ENCODE results near the gene GALNT14. TPM values are rescaled to one million over a fixed set of nuclear protein-coding genes. Genes with fewer than 3 reads are reported as not detected.
"Not testable (repeated sequence)": the region's sequence is repeated elsewhere in the genome, so short reads cannot be mapped to it uniquely, and the experiment has no call there.

The GALNT14 gene, protein sequence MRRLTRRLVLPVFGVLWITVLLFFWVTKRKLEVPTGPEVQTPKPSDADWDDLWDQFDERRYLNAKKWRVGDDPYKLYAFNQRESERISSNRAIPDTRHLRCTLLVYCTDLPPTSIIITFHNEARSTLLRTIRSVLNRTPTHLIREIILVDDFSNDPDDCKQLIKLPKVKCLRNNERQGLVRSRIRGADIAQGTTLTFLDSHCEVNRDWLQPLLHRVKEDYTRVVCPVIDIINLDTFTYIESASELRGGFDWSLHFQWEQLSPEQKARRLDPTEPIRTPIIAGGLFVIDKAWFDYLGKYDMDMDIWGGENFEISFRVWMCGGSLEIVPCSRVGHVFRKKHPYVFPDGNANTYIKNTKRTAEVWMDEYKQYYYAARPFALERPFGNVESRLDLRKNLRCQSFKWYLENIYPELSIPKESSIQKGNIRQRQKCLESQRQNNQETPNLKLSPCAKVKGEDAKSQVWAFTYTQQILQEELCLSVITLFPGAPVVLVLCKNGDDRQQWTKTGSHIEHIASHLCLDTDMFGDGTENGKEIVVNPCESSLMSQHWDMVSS
- 0.14 TPM for total RNA-seq
- long read RNA-seq = 0 reads

DNA sequence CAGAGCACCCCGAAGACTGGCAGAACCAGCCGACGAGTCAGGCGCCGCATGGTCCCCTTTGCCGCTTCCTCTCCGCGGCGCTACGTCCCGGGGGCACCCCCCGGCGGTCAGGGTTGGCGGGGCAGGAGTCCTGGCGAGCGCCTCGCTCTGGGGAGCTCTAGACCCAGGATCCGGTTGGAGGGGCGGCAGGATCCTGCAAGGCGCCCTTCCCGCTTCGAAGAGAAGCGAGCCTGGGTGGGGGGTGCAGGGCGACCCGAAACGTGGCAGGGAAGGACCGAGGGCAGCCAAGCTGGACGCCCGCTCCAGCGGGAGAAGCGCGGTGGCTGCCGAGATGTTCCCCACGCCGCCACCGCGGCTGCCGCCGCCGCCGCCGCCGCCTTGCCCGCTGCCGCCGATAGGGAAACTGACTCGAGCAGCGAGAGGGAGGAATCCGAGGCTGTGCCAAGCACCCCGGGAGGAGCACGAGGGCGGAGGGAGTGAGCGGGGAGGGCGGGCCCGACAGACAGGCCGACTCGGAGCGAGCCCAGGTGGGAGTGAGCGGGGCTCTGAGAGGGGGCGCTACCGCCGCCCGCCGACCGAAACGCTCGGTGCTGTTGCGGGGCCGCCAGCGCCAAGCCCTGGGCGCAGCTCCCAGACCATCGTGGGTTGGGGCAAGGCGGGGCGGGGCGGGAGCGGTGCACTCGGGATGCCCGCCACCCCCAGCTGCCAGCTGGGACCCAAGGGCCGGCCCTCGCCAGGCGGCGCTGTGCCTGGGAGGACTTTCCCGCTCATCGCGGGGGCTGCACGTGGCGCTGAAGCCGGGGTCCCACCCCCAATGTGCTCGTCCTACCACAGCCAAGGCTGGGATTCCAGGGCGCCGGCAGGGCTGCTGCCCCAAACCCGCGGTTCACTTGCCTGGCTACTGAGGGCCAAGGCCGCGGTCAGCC, at the start of gene GALNT14:
Gene GALNT14, minus strand, starts transcription at position 404 of the 926 bp plus-strand sequence. Its CDS starts 354 bp downstream, at position 50.
- intact Hi-C loops (cut with micrococcal nuclease) = no loop called here
- H3K27me3 ChIP-seq (ENCODE audit: low read depth) = peaks cover 77% of the 10 kb centered on the region
- no peaks in the 10 kb centered on the region for H3K36me3 ChIP-seq
- DNase-seq = peak; percentile 44
- peak within 1 kb of the TSS; percentile 72 for H3K4me3 ChIP-seq
- H3K9me3 ChIP-seq (replicated peaks) = no peaks in the 10 kb centered on the region
- peaks cover 22% of the 10 kb centered on the region for H3K4me1 ChIP-seq
- TF ChIP-seq, protein P1, sequence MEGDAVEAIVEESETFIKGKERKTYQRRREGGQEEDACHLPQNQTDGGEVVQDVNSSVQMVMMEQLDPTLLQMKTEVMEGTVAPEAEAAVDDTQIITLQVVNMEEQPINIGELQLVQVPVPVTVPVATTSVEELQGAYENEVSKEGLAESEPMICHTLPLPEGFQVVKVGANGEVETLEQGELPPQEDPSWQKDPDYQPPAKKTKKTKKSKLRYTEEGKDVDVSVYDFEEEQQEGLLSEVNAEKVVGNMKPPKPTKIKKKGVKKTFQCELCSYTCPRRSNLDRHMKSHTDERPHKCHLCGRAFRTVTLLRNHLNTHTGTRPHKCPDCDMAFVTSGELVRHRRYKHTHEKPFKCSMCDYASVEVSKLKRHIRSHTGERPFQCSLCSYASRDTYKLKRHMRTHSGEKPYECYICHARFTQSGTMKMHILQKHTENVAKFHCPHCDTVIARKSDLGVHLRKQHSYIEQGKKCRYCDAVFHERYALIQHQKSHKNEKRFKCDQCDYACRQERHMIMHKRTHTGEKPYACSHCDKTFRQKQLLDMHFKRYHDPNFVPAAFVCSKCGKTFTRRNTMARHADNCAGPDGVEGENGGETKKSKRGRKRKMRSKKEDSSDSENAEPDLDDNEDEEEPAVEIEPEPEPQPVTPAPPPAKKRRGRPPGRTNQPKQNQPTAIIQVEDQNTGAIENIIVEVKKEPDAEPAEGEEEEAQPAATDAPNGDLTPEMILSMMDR (IDR thresholded peaks at IDR 0.05; ENCODE audit: borderline replicate concordance) = peak; percentile 59
- no peak within 1 kb of the TSS for H3K27ac ChIP-seq (replicated peaks)

DNA sequence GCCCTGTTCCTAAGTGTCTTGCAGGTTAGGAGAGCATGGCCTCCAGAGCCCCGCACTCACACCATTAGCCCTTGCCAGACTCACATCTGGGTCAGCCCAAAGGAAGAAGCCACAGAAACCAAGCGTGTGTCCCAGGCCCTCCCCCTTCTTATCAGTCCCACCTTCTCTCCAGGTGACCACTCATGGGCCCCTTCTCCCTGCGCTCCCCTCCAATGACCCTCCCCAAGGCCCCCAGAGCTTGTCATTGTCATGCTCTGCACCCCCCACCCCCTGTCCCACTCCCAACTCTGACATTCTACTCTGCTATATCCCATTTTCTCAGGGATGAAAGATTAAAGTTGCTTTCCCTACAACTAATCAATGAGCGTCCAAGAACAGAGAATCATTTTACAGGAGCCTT, 48.9 kb upstream of the GALNT14 start:
- intact Hi-C loops (cut with micrococcal nuclease) = no loop called here

DNA sequence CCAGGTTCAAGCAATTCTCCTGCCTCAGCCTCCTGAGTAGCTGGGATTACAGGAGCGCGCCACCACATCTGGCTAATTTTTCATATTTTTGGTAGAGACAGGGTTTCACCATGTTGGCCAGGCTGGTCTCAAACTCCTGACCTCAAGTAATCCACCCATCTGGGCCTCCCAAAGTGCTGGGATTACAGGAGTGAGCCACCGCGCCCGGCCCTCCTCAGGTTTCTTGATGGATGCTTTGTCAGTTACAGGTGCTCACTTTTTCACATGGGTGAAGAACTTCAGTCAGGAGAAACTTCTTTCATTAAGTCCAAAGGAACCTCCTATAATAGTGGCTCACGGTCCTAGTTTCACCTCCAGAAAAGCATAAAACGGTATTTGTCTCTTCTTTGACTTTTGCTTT, 45.7 kb upstream of the GALNT14 start:
- H3K9me3 ChIP-seq (replicated peaks); H3K4me3 ChIP-seq; DNase-seq; H3K4me1 ChIP-seq; H3K27ac ChIP-seq (replicated peaks); intact Hi-C loops (cut with micrococcal nuclease); H3K36me3 ChIP-seq; H3K27me3 ChIP-seq (ENCODE audit: low read depth): not testable (repeated sequence)

More for the DNA sequence above, 48.9 kb upstream of the GALNT14 start:
- no peak overlapping the region for H3K4me3 ChIP-seq
- no peaks in the 10 kb centered on the region for H3K9me3 ChIP-seq (replicated peaks)
- no peak overlapping the region for H3K27ac ChIP-seq (replicated peaks)
- no peak for DNase-seq
- no peaks in the 10 kb centered on the region for H3K27me3 ChIP-seq (ENCODE audit: low read depth)
- H3K4me1 ChIP-seq = no peaks in the 10 kb centered on the region
- no peaks in the 10 kb centered on the region for H3K36me3 ChIP-seq
- TF ChIP-seq, protein P1 (IDR thresholded peaks at IDR 0.05; ENCODE audit: borderline replicate concordance) = no peak

DNA sequence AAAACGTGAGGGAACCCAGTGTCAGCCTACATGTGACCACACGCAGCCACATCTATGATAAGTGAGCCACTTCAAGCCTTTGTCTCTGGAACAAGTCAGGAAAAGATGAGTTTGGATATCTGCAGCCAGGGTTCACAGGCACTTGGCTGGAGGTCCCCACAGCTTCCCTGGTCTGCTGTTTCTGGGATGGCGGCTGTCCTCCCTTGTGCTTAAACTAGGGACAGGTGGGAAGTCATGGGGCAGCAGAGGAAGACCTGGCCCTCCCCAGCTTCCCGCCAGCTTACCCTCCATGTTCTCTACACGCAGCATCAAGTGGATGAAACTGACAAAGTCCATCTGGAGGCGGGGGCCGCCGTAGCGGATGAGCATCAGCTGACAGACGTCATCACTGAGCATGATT, 38.5 kb upstream of the GALNT14 start:
- H3K4me3 ChIP-seq = no peak overlapping the region
- no peaks in the 10 kb centered on the region for H3K27me3 ChIP-seq (ENCODE audit: low read depth)
- no peak overlapping the region for H3K27ac ChIP-seq (replicated peaks)
- no peak for DNase-seq
- no peaks in the 10 kb centered on the region for H3K9me3 ChIP-seq (replicated peaks)
- intact Hi-C loops (cut with micrococcal nuclease) = no loop called here
- TF ChIP-seq, protein P1 (IDR thresholded peaks at IDR 0.05; ENCODE audit: borderline replicate concordance) = no peak
- no peaks in the 10 kb centered on the region for H3K36me3 ChIP-seq
- H3K4me1 ChIP-seq = no peaks in the 10 kb centered on the region

DNA sequence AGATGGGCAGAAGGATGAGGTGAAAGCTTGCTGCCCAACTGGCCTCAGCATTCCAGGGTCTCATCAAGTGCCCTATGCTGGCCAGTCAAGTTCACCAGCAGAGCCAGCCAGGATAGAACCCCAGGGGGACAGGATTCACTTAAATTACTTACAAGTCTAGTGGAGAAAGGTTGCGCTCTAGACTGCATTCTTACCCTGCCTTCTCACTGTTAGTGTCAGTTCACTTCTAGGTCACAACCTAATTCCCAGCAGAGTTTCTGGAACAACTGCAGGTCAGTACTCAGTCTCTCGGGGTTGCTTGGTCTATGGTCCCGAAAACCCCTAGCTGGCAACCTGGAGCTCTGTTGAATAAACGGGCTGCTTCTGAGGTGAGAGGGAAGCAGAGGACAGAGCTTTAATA, 32.9 kb upstream of the GALNT14 start:
- no peak for DNase-seq
- no peaks in the 10 kb centered on the region for H3K36me3 ChIP-seq
- H3K4me3 ChIP-seq = no peak overlapping the region
- intact Hi-C loops (cut with micrococcal nuclease) = loop anchor here (5.0 kb wide), 1 partner anchor 459 kb away; no protein-coding TSS in a partner anchor
- no peaks in the 10 kb centered on the region for H3K27me3 ChIP-seq (ENCODE audit: low read depth)
- no peaks in the 10 kb centered on the region for H3K9me3 ChIP-seq (replicated peaks)
- TF ChIP-seq, protein P1 (IDR thresholded peaks at IDR 0.05; ENCODE audit: borderline replicate concordance) = no peak
- no peaks in the 10 kb centered on the region for H3K4me1 ChIP-seq
- H3K27ac ChIP-seq (replicated peaks) = no peak overlapping the region

Data from left ventricle myocardium inferior (tissue), 1 donor.